Smooth muscle cell (in vitro differentiated cells): ENCODE results near the gene SOCS6. TPM values are rescaled to one million over a fixed set of nuclear protein-coding genes. Genes with fewer than 3 reads are reported as not detected.

Experiments
- DNase-seq: peaks from one replicate; lab custom pipeline; 2025; ENCODE audit not compliant: unreplicated experiment; lab: John Stamatoyannopoulos, UW
- H2AFZ ChIP-seq: fragments of 200-600 bp; sonication (generic); 2 replicates; pipeline ENCODE4 v1.6.0; 2016; ENCODE audit warnings: antibody characterized with exemption, low read depth, mild to moderate bottlenecking
- H3F3A ChIP-seq: fragments of 200-600 bp; sonication (generic); 2 replicates; pipeline ENCODE4 v1.6.0; 2017; ENCODE audit warnings: antibody characterized with exemption, low read depth
- H3K27ac ChIP-seq: fragments of 200-600 bp; sonication (generic); 2 replicates; pipeline ENCODE4 v1.5.1; 2016; ENCODE audit warnings: low read depth, mild to moderate bottlenecking
- H3K27me3 ChIP-seq: fragments of 200-600 bp; sonication (generic); 2 replicates; pipeline ENCODE4 v1.6.1; 2016; ENCODE audit warnings: low read depth, mild to moderate bottlenecking
- H3K36me3 ChIP-seq: fragments of 200-600 bp; sonication (generic); 2 replicates; pipeline ENCODE4 v1.5.1; 2016; ENCODE audit warnings: low read depth
- H3K4me1 ChIP-seq: fragments of 200-600 bp; sonication (generic); 2 replicates; pipeline ENCODE4 v1.5.1; 2016; ENCODE audit warnings: low read depth
- H3K4me2 ChIP-seq: fragments of 200-600 bp; sonication (generic); 2 replicates; pipeline ENCODE4 v1.6.0; 2016; ENCODE audit warnings: mild to moderate bottlenecking
- H3K4me3 ChIP-seq: fragments of 200-600 bp; sonication (generic); 2 replicates; pipeline ENCODE4 v1.5.1; 2016; ENCODE audit warnings: mild to moderate bottlenecking
- H3K79me2 ChIP-seq: fragments of 200-600 bp; sonication (generic); 2 replicates; pipeline ENCODE4 v1.6.0; 2016; ENCODE audit warnings: low read depth, mild to moderate bottlenecking
- H3K9ac ChIP-seq: fragments of 200-600 bp; sonication (generic); 2 replicates; pipeline ENCODE4 v1.6.0; 2016; ENCODE audit warnings: low read depth
- H3K9me3 ChIP-seq: fragments of 200-600 bp; sonication (generic); replicated peaks from 2 replicates; pipeline ENCODE4 v1.5.1; 2016; ENCODE audit warnings: low read depth
- H4K20me1 ChIP-seq: fragments of 200-600 bp; sonication (generic); 2 replicates; pipeline ENCODE4 v1.6.0; 2016; ENCODE audit warnings: low read depth
- CTCF ChIP-seq: fragments of 200-600 bp; sonication (generic); IDR thresholded peaks from 2 replicates; pipeline ENCODE4 v1.5.1; 2017; ENCODE audit warnings: borderline replicate concordance, mild to moderate bottlenecking, antibody characterized with exemption; ENCODE audit not compliant: insufficient read depth, poor library complexity, severe bottlenecking
- WGBS: methylation state at CpG from one replicate; pipeline ENCODE4 v1.1.7; 2016; ENCODE audit warnings: low lambda C conversion rate; 5-methylcytosine and 5-hydroxymethylcytosine counted together
- polyA plus RNA-seq: library from polyadenylated mRNA; unstranded; fragments of >200 nt; fragmentation: Nextera tagmentation; extraction: Ambion mirVana; gene quantifications from 2 replicates; pipeline ENCODE4 v1.2.1, GENCODE V29; 2016
- total RNA-seq: library from RNA; depleted of rRNA; stranded (reverse); fragments of >200 nt; gene quantifications from 2 replicates; pipeline ENCODE4 v1.2.3, GENCODE V29; 2014

SOCS6 gene
- total RNA-seq: 29.6 and 38.0 TPM in 2 replicates
- polyA plus RNA-seq: 8.5 and 14.3 TPM in 2 replicates

GRCh38 chr18:70288851-70289328 is at the start of gene SOCS6:
Gene SOCS6 (plus strand): TSS chr18:70289045. CDS start chr18:70324669, 35,624 bp downstream.
- peak within 1 kb of the TSS; percentile 90 for H3K9ac ChIP-seq
- no peaks in the 10 kb centered on the region for H3K27me3 ChIP-seq
- H3K36me3 ChIP-seq: no peaks in the 10 kb centered on the region
- H3F3A ChIP-seq: peaks cover 11% of the 10 kb centered on the region
- H3K4me1 ChIP-seq: peaks cover 17% of the 10 kb centered on the region
- peak within 1 kb of the TSS; percentile 92 for H3K4me3 ChIP-seq
- no peaks in the 10 kb centered on the region for H3K9me3 ChIP-seq
- H3K27ac ChIP-seq: peak within 1 kb of the TSS; percentile 81
- DNase-seq: peak; percentile 29
- H4K20me1 ChIP-seq: peaks cover 43% of the 10 kb centered on the region
- WGBS: 0% methylated on average over 23 of the region's 77 CpGs
- H2AFZ ChIP-seq: peak within 1 kb of the TSS; percentile 81
- TF ChIP-seq CTCF: no peak
- H3K4me2 ChIP-seq: peak within 1 kb of the TSS; percentile 94
- peaks cover 43% of the 10 kb centered on the region for H3K79me2 ChIP-seq

- Histone ChIP-seq H2AFZ (no peak overlapping the region), H3K9me3 (no peaks in the 10 kb centered on the region), H3K27ac (no peak overlapping the region), H3K79me2 (no peaks in the 10 kb centered on the region), H4K20me1 (no peaks in the 10 kb centered on the region), H3K4me1 (no peaks in the 10 kb centered on the region), H3K27me3 (no peaks in the 10 kb centered on the region), H3K36me3 (no peaks in the 10 kb centered on the region), H3K9ac (no peak overlapping the region), H3K4me3 (no peak overlapping the region), H3K4me2 (no peak overlapping the region), H3F3A (no peaks in the 10 kb centered on the region)
- TF ChIP-seq CTCF: no peak
- no peak for DNase-seq
- 82% methylated on average over 13 of the region's 13 CpGs for WGBS
Measured at GRCh38 chr18:70243131-70243929, 45.5 kb upstream of the SOCS6 start.

GRCh38 chr18:70246061-70246466 is 42.8 kb upstream of the SOCS6 start:
- H3K27ac ChIP-seq: no peak overlapping the region
- peak overlapping the region; percentile 61 for H2AFZ ChIP-seq
- TF ChIP-seq CTCF: no peak
- no peaks in the 10 kb centered on the region for H3K79me2 ChIP-seq
- no peaks in the 10 kb centered on the region for H3K36me3 ChIP-seq
- 66% methylated on average over 4 of the region's 4 CpGs for WGBS
- no peaks in the 10 kb centered on the region for H4K20me1 ChIP-seq
- no peaks in the 10 kb centered on the region for H3K4me1 ChIP-seq
- no peaks in the 10 kb centered on the region for H3K9me3 ChIP-seq
- H3K27me3 ChIP-seq: no peaks in the 10 kb centered on the region
- H3K4me2 ChIP-seq: no peak overlapping the region
- no peaks in the 10 kb centered on the region for H3F3A ChIP-seq
- DNase-seq: no peak
- H3K4me3 ChIP-seq: no peak overlapping the region
- no peak overlapping the region for H3K9ac ChIP-seq
